ENCODE data around the gene WIPF3.

WIPF3 gene

DNA sequence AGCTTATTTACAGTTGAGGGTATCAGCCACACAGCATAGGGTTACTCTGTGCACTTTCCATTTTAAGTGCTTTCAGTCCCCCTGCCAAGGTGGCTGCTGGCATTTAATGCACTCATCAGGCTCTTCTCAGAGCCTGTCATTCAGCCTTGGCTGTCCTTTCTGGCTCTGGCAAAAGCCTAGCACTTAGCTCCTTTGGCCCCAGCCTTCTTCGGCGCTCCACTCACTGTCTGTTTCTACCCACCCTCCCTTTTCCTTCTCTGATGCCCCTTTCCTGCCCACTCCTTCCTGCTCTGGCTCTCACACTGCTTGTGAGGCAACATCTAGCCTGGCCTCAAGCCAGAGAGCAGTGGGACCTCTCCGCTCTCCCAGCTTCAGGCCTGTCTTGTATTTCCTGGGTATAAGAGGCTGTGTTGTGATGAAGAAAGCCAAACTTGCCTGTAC, 60.2 kb downstream of the WIPF3 start:
- FAIRE-seq, result no peak
- no peak for DNase-seq (ENCODE audit: insufficient read length)
- TF ChIP-seq POLR2AphosphoS5 (IDR thresholded peaks at IDR 0.05; ENCODE audit: low read depth, low read length) (no peak), TAF1 (IDR thresholded peaks at IDR 0.05; ENCODE audit: borderline replicate concordance, low read depth, low read length) (no peak), POLR2A (IDR thresholded peaks at IDR 0.05; ENCODE audit: low read depth, low read length) (no peak)

- no peak for FAIRE-seq
- DNase-seq (ENCODE audit: insufficient read length), result no peak
- TF ChIP-seq TAF1 (IDR thresholded peaks at IDR 0.05; ENCODE audit: borderline replicate concordance, low read depth, low read length) (no peak), POLR2AphosphoS5 (IDR thresholded peaks at IDR 0.05; ENCODE audit: low read depth, low read length) (no peak), POLR2A (IDR thresholded peaks at IDR 0.05; ENCODE audit: low read depth, low read length) (no peak)
Measured at GRCh38 chr7:29871787-29872398, 65.6 kb downstream of the WIPF3 start.

DNA sequence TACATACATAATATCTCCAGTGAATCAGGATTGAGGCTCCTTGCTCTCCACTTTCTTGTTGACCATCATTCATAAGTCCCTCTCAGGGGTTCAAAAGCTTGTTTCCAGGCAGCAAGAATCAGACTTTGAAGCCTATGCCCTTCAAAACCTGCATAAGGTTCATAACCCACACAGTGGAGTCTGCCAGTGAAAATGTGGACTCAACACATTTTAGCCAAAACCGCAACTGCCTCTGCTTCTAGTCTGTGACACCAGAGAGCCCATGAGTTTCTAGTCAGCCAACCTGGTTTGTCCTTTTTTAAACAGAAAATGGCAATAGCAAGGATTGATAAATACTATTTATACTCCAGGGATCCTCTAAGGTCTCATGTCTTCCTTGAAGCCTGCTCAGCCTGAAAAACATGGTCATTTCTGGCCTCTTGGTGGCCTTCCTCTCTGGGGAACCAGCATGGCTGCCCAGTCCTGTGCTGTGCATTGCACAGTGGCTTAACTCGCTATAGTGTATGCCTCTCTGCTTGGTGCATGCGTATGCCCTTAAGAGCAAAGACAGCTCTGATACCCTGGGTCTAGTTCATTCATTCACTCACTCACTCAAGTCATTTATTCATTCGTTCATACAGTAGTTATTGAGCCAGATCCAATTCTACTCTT, 67.5 kb downstream of the WIPF3 start:
- no peak for TF ChIP-seq TAF1 (IDR thresholded peaks at IDR 0.05; ENCODE audit: borderline replicate concordance, low read depth, low read length)
- FAIRE-seq, result no peak
- no peak for DNase-seq (ENCODE audit: insufficient read length)

DNA sequence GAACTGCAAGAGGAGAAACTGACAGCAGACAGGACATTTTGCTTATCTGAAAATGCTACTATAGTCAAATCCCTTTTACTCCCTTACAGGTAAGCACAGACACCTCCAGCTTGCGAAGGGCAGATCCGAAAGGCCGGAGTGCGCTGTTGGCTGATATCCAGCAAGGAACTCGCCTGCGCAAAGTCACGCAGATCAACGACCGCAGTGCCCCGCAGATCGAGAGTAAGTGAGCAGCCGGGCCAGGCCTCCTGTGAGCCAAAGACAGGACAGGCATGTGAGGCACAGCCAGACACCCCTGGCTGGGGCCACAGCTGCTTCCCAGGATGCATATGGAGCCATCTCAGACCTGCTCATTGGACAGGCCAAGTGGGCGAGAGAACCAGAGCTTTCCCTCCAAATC, 69.4 kb downstream of the WIPF3 start:
- no peak for DNase-seq (ENCODE audit: insufficient read length)
- FAIRE-seq, result no peak
- TF ChIP-seq POLR2AphosphoS5 (IDR thresholded peaks at IDR 0.05; ENCODE audit: low read depth, low read length) (no peak), TAF1 (IDR thresholded peaks at IDR 0.05; ENCODE audit: borderline replicate concordance, low read depth, low read length) (no peak), POLR2A (IDR thresholded peaks at IDR 0.05; ENCODE audit: low read depth, low read length) (no peak)

GRCh38 chr7:29877196-29877595, 70.9 kb downstream of the WIPF3 start:
- FAIRE-seq (no peak), DNase-seq (ENCODE audit: insufficient read length) (no peak)
- TF ChIP-seq POLR2A (IDR thresholded peaks at IDR 0.05; ENCODE audit: low read depth, low read length) (no peak), TAF1 (IDR thresholded peaks at IDR 0.05; ENCODE audit: borderline replicate concordance, low read depth, low read length) (no peak), POLR2AphosphoS5 (IDR thresholded peaks at IDR 0.05; ENCODE audit: low read depth, low read length) (no peak)

GRCh38 chr7:29878081-29878688, 71.9 kb downstream of the WIPF3 start:
- TF ChIP-seq POLR2A (IDR thresholded peaks at IDR 0.05; ENCODE audit: low read depth, low read length) (no peak), POLR2AphosphoS5 (IDR thresholded peaks at IDR 0.05; ENCODE audit: low read depth, low read length) (no peak), TAF1 (IDR thresholded peaks at IDR 0.05; ENCODE audit: borderline replicate concordance, low read depth, low read length) (no peak)
- DNase-seq (ENCODE audit: insufficient read length) (no peak), FAIRE-seq (peak; percentile 40)

- FAIRE-seq (no peak), DNase-seq (ENCODE audit: insufficient read length) (no peak)
Measured at GRCh38 chr7:29879609-29880008, 73.3 kb downstream of the WIPF3 start.

DNA sequence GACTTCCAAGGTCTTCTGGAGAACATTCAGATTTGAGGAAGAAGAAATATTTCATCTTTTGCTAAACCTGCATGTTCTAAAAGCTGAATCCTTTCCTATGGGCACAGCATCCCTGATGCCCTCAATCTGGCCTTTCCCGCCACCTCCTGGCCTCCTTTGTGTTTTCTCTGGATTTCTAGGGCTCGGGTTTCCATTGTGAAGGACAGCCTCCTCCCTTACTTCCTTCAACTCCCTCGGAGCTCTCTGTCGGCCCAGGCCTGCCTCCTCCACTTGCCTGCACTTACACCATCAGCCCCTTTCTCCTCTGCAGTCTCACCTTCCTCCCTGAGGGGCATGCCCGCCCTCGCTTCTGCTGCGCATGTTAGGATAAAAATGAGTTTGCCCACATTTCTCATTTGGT, 75.4 kb downstream of the WIPF3 start:
- no peak for DNase-seq (ENCODE audit: insufficient read length)
- FAIRE-seq, result no peak
- TF ChIP-seq TAF1 (IDR thresholded peaks at IDR 0.05; ENCODE audit: borderline replicate concordance, low read depth, low read length) (no peak), POLR2A (IDR thresholded peaks at IDR 0.05; ENCODE audit: low read depth, low read length) (no peak), POLR2AphosphoS5 (IDR thresholded peaks at IDR 0.05; ENCODE audit: low read depth, low read length) (no peak)

More at GRCh38 chr7:29879609-29880008, 73.3 kb downstream of the WIPF3 start:
- TF ChIP-seq POLR2A (IDR thresholded peaks at IDR 0.05; ENCODE audit: low read depth, low read length) (no peak), TAF1 (IDR thresholded peaks at IDR 0.05; ENCODE audit: borderline replicate concordance, low read depth, low read length) (no peak), POLR2AphosphoS5 (IDR thresholded peaks at IDR 0.05; ENCODE audit: low read depth, low read length) (no peak)

DNA sequence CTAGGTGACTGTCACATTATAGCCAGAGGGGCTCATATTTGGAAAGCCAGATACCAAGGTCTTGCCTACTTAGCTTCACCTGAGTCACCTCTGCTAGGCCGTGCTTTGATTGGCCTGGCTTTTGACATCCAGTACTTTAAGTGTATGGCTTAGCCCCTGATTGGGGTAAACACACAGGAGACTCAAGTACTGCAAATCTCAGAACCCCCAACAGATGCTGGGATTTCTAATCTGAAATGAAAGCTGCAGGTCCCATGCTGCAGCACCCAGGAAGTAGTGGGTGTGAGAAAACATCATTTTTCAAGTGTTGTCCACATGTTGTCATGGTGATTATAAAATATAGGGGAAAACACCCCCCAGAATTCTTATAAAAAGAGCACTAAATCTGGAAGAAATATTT, 76.2 kb downstream of the WIPF3 start:
- FAIRE-seq (no peak), DNase-seq (ENCODE audit: insufficient read length) (no peak)
- TF ChIP-seq TAF1 (IDR thresholded peaks at IDR 0.05; ENCODE audit: borderline replicate concordance, low read depth, low read length), result no peak
- no peak for TF ChIP-seq POLR2A (IDR thresholded peaks at IDR 0.05; ENCODE audit: low read depth, low read length)
- no peak for TF ChIP-seq POLR2AphosphoS5 (IDR thresholded peaks at IDR 0.05; ENCODE audit: low read depth, low read length)

- no peak for DNase-seq (ENCODE audit: insufficient read length)
- no peak for FAIRE-seq
- no peak for TF ChIP-seq POLR2A (IDR thresholded peaks at IDR 0.05; ENCODE audit: low read depth, low read length)
- TF ChIP-seq POLR2AphosphoS5 (IDR thresholded peaks at IDR 0.05; ENCODE audit: low read depth, low read length), result no peak
Measured at GRCh38 chr7:29883462-29884398, 77.4 kb downstream of the WIPF3 start.
